GM06990 (cell line): ENCODE measurements around the gene ABHD12.

Source experiments
- DNase-seq: peaks from one replicate; pipeline ENCODE4 v3.0.0-alpha.2; 2011; ENCODE audit not compliant: insufficient read length; ENCODE audit errors: extremely low read depth
- H3K27me3 ChIP-seq: replicated peaks from 2 replicates; pipeline ENCODE4 v1.6.0; 2011; ENCODE audit warnings: low read length; ENCODE audit not compliant: control insufficient read depth, insufficient read depth
- H3K36me3 ChIP-seq: 2 replicates; pipeline ENCODE4 v1.5.1; 2011; ENCODE audit warnings: low read length; ENCODE audit not compliant: control insufficient read depth, insufficient read depth
- H3K4me3 ChIP-seq: replicated peaks from 2 replicates; pipeline ENCODE4 v1.5.1; 2011; ENCODE audit warnings: low read depth, mild to moderate bottlenecking, control low read depth, low read length
- TF ChIP-seq, protein P1 (sequence below): IDR thresholded peaks from 2 replicates; pipeline ENCODE4 v1.5.1; 2011; ENCODE audit warnings: low read length, control low read depth, mild to moderate bottlenecking, inconsistent platforms; ENCODE audit not compliant: insufficient read depth, poor library complexity, severe bottlenecking

ABHD12 gene

DNA sequence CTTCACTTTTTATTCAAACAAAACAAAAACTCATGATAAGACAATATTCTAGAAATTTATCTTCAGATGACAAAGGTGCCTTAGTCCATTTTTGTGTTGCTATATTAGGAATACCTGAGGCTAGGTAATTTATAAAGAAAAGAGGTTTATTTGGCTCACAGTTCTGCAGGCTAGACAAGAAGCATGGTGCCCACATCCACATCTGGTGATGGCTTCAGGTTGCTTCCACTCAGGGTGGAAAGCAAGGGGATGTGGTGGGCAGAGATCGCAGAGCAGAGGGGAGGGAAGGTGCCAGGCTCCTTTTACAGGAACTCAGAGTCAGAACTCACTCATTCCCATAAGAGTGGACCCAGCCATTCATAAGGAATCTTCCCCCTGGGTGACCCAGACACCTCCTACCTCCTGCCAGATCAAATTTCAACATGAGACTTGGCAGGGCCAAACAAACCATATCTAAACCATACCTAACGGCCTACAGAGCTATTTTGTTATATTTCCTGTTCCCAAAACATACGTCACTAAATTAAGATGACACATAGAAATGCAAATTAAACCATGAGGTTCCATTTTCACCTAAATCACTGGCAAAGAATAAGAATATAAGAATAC lies 26.4 kb downstream of the ABHD12 start:
- TF ChIP-seq, protein P1, sequence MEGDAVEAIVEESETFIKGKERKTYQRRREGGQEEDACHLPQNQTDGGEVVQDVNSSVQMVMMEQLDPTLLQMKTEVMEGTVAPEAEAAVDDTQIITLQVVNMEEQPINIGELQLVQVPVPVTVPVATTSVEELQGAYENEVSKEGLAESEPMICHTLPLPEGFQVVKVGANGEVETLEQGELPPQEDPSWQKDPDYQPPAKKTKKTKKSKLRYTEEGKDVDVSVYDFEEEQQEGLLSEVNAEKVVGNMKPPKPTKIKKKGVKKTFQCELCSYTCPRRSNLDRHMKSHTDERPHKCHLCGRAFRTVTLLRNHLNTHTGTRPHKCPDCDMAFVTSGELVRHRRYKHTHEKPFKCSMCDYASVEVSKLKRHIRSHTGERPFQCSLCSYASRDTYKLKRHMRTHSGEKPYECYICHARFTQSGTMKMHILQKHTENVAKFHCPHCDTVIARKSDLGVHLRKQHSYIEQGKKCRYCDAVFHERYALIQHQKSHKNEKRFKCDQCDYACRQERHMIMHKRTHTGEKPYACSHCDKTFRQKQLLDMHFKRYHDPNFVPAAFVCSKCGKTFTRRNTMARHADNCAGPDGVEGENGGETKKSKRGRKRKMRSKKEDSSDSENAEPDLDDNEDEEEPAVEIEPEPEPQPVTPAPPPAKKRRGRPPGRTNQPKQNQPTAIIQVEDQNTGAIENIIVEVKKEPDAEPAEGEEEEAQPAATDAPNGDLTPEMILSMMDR, result no peak
- Histone ChIP-seq H3K4me3 (no peak overlapping the region), H3K36me3 (no peaks in the 10 kb centered on the region), H3K27me3 (no peaks in the 10 kb centered on the region)
- no peak for DNase-seq

DNA sequence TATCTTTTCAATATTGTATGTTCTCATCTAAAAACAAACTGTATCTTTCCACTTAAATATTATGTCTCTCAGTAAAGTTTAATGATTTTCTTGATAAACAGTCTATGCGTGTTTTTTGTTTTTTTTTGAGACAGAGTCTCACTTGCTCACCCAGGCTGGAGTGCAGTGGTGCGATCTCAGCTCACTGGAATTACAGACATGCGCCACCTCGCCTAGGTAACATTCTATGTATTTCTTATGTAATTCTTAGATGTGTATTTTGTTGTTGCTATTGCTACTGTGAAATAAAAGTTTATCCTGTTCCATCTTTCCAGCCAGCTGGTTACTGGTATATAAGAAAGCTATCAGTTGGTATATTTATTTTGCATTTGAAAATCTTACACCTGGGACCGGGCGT lies 29.4 kb downstream of the ABHD12 start:
- H3K27me3 ChIP-seq, result no peaks in the 10 kb centered on the region
- DNase-seq, result no peak
- TF ChIP-seq, protein P1, result no peak
- H3K4me3 ChIP-seq, result no peak overlapping the region
- H3K36me3 ChIP-seq, result no peaks in the 10 kb centered on the region

DNA sequence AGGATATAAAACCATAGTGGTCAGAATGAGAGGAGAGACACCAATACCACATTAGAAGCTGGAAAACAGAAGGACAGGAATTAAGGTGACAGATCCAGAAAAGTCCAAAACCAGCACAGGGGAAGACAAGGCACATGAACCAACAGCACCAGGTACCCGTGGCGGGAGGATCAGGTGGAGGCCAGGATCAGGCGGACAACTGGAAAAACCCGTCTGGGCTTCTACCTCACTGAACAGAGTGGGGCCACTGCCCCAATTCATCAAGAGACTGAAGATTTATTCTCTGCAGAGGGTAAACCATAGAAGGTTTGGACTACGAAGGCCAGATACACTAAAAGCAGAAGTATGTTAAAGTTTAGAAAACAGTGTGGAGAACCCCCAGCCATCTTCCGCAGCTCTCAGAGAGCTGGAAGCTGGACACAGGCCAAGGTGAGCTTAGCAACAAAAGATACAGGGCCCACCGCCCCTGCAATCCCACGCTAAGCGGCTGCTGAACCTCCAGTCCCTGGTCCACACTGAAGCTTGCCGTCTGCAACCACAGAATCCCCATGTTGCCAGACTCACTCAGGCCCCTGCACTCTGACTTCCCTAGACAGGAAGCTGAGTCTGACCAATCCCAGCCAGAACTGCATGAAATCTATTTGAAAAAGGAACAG lies 29.9 kb downstream of the ABHD12 start:
- H3K36me3 ChIP-seq, result no peaks in the 10 kb centered on the region
- no peak for DNase-seq
- no peak overlapping the region for H3K4me3 ChIP-seq
- H3K27me3 ChIP-seq, result no peaks in the 10 kb centered on the region
- TF ChIP-seq, protein P1, result no peak

DNA sequence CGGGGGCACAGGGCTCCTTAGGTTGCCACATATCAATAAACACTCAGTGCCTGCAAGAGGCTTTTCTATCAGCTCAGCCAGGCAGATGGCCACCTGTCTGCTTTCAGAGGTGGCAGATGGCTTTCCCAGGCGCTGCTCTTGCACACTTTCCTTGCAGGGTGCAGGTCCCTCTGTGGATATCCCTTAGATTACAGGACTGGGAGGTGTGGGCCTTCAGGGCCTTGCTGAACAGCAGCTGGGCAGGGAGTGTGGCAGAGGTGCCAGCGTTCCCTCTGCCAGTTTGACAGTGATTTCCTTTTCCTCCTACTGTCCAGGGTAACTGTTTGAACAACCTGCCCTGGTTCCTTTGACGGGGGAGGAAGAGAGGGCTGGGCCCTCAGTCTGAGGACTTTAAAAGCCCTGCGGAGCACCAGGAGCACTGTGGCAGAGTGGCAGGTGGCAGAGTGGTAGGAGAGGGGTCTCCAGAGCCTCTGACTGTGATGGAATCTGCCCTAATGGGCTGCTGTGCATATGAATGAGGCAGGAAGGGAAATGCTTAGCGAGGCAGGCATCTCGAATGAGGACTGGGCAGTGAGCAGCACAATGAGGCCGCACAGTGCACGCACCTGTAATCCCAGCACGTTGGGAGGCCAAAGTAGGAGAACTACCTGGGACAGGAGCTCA lies 34.2 kb downstream of the ABHD12 start:
- TF ChIP-seq, protein P1, result no peak
- Histone ChIP-seq H3K36me3 (no peaks in the 10 kb centered on the region; the same call in 1 of the 2 replicates), H3K27me3 (no peaks in the 10 kb centered on the region), H3K4me3 (no peak overlapping the region)
- DNase-seq, result no peak

DNA sequence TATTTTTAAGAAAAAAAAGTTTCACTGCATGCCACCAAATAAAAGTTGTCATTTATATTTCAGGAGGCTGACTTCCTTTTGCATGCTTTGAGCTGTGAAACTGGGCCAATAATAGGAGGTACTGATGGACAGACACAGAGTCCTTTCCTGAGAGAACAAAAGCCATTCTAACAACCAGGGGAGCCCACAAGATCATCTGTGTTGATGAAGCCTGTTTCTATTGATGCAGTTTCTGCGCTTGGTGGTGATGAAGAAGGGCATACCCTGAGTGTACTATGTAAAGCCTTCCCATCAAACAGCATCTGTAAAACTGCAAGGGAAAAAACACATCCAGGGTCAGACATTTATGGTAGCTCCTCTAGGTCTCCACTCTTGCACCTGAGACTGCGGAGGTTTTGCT lies 34.8 kb downstream of the ABHD12 start:
- TF ChIP-seq, protein P1, result no peak
- Histone ChIP-seq H3K36me3 (no peaks in the 10 kb centered on the region; the same call in 1 of the 2 replicates), H3K4me3 (no peak overlapping the region), H3K27me3 (no peaks in the 10 kb centered on the region)
- no peak for DNase-seq
